A549 (cell line): Measurements from ENCODE around the gene SCUBE1.

Source experiments
- POLR2AphosphoS2 ChIP-seq: conservative IDR thresholded peaks from 2 replicates; pipeline ENCODE4 v1.6.1; 2012; ENCODE audit warnings: low read length, improper control_type of control experiment, inconsistent platforms
- RAD21 ChIP-seq, 2 experiments: fragments of >200 bp in 1 of 2; sonication (Bioruptor Twin) in 1 of 2; formaldehyde crosslinking in 1 of 2; IDR thresholded peaks in 1 of 2; conservative IDR thresholded peaks in 1 of 2; 2 replicates in 1 of 2; 3 replicates in 1 of 2; pipeline ENCODE4 v1.6.1; 2012 to 2018; ENCODE audit warnings: inconsistent platforms in 1 of 2
- TP53 ChIP-seq: fragments of 250-450 bp; sonication (Bioruptor Pico); IDR thresholded peaks from 2 replicates; pipeline ENCODE4 v1.5.0; 2021; ENCODE audit warnings: mild to moderate bottlenecking, moderate library complexity

DNA sequence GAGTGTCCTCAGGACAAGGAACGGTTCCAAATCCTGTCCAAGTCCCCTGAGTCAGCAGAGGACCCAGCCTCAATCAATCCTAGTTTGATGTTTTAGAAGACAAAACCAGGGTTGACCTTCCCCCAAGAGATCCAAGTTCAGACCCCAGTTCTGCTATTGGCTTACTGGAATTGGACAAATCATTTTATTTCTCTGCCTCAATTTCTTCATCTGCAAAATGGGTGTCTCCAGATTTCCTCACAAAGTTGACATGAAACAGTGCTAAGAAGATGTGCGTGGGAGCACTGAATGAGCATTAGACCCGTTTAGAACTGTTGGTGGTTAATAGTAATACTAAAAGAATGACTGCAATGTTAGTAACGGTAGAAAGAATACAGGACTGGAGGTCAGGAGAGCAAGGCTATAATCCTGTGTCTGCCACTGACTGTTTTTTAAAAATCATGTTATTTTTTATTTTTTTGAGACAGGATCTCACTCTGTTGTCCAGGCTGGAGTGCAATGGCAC is 32.8 kb upstream of the SCUBE1 start:
- TF ChIP-seq POLR2AphosphoS2 (no peak), RAD21 (conservative IDR thresholded peaks at IDR 0.05 in 1 of 2, IDR thresholded peaks at IDR 0.05 in 1 of 2) (no peak), TP53 (CRISPR knock-in tag) (no peak)
